Neural progenitor cell (in vitro differentiated cells): ENCODE data around the gene STRIP2. TPM values are rescaled to one million over a fixed set of nuclear protein-coding genes. Genes with fewer than 3 reads are reported as not detected.

ENCODE experiments used
- DNase-seq: peaks from one replicate; pipeline ENCODE4 v3.0.0-alpha.2; 2016; ENCODE audit warnings: low spot score
- H2AFZ ChIP-seq: fragments of 200-600 bp; sonication (generic); replicated peaks from 2 replicates; pipeline ENCODE4 v1.6.1; 2016; ENCODE audit warnings: antibody characterized with exemption
- H3F3A ChIP-seq: fragments of 200-600 bp; sonication (generic); 2 replicates; pipeline ENCODE4 v1.6.1; 2016; ENCODE audit warnings: antibody characterized with exemption, low read depth
- H3K27ac ChIP-seq: fragments of 200-600 bp; sonication (generic); 2 replicates; pipeline ENCODE4 v1.5.1; 2016; ENCODE audit warnings: mild to moderate bottlenecking
- H3K27me3 ChIP-seq: fragments of 200-600 bp; sonication (generic); 2 replicates; pipeline ENCODE4 v1.6.1; 2016; ENCODE audit warnings: mild to moderate bottlenecking, moderate library complexity
- H3K36me3 ChIP-seq: fragments of 200-600 bp; sonication (generic); 2 replicates; pipeline ENCODE4 v1.5.1; 2016
- H3K4me1 ChIP-seq: fragments of 200-600 bp; sonication (generic); 2 replicates; pipeline ENCODE4 v1.6.1; 2016; ENCODE audit warnings: mixed run types
- H3K4me2 ChIP-seq: fragments of 200-600 bp; sonication (generic); 2 replicates; pipeline ENCODE4 v1.6.1; 2016
- H3K4me3 ChIP-seq: fragments of 200-600 bp; sonication (generic); 2 replicates; pipeline ENCODE4 v1.5.1; 2016
- H3K79me2 ChIP-seq: fragments of 200-600 bp; sonication (generic); 2 replicates; pipeline ENCODE4 v1.6.1; 2016; ENCODE audit warnings: low read depth
- H3K9ac ChIP-seq: fragments of 200-600 bp; sonication (generic); 2 replicates; pipeline ENCODE4 v1.6.1; 2016
- H3K9me3 ChIP-seq: fragments of 200-600 bp; sonication (generic); 2 replicates; pipeline ENCODE4 v1.5.1; 2016; ENCODE audit warnings: low read depth
- H4K20me1 ChIP-seq: fragments of 200-600 bp; sonication (generic); 2 replicates; pipeline ENCODE4 v1.6.1; 2016; ENCODE audit warnings: low read depth
- H3K27ac Mint-ChIP-seq: 3 replicates; pipeline ENCODE4 v1.8.0; 2021; ENCODE audit warnings: mixed read lengths
- H3K27me3 Mint-ChIP-seq: 2 replicates; pipeline ENCODE4 v1.8.0; 2022; ENCODE audit warnings: low read depth, mild to moderate bottlenecking, inconsistent platforms, moderate library complexity, mixed read lengths; ENCODE audit not compliant: insufficient read depth
- H3K36me3 Mint-ChIP-seq: 3 replicates; pipeline ENCODE4 v1.8.0; 2021; ENCODE audit warnings: mixed read lengths
- H3K4me1 Mint-ChIP-seq: 3 replicates; pipeline ENCODE4 v1.8.0; 2021; ENCODE audit warnings: mixed read lengths
- H3K4me3 Mint-ChIP-seq: 3 replicates; pipeline ENCODE4 v1.8.0; 2021; ENCODE audit warnings: mild to moderate bottlenecking, moderate library complexity, mixed read lengths
- H3K9me3 Mint-ChIP-seq: 3 replicates; pipeline ENCODE4 v1.8.0; 2020; ENCODE audit warnings: mixed read lengths
- EZH2 ChIP-seq: fragments of 200-600 bp; sonication (generic); IDR thresholded peaks from 2 replicates; pipeline ENCODE4 v1.6.1; 2017; ENCODE audit warnings: antibody characterized with exemption, mild to moderate bottlenecking, moderate library complexity
- EZH2phosphoT487 ChIP-seq: fragments of 200-600 bp; sonication (generic); IDR thresholded peaks from 2 replicates; pipeline ENCODE4 v1.6.1; 2017; ENCODE audit warnings: antibody characterized with exemption
- total RNA-seq: library from RNA; depleted of rRNA; stranded (reverse); fragments of >200 nt; gene quantifications from 2 replicates; pipeline ENCODE4 v1.2.3, GENCODE V29; 2015; ENCODE audit warnings: low replicate concordance
- TF ChIP-seq, protein P1 (sequence below): fragments of 200-600 bp; sonication (generic); IDR thresholded peaks from 2 replicates; pipeline ENCODE4 v1.5.1; 2017; ENCODE audit warnings: antibody characterized with exemption, mild to moderate bottlenecking

STRIP2 gene
- total RNA-seq, 1 donor from 2014 or later: 11.6 TPM

DNA sequence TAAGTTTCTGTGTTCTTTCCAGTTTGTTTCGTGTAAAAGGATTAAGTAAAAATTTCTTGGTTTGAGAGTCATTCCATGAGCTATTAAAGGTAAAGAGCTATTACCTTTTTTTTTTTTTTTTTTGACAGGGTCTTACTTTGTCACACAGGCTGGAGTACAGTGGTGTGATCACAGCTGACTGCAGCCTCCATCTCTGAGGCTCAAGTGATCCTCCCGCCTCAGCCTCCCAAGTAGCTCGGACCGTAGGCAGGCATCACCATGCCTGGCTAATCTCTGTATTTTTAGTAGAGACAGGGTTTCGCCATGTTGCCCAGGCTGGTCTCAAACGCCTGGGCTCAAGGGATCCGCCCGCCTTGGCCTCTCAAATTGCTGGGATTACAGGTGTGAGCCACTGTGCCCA lies 69.5 kb downstream of the STRIP2 start:
- Histone ChIP-seq H3K27me3 (peaks cover 43% of the 10 kb centered on the region), H3F3A (peaks cover 13% of the 10 kb centered on the region), H3K27ac (no peak overlapping the region), H2AFZ (no peak overlapping the region), H4K20me1 (no peaks in the 10 kb centered on the region), H3K36me3 (no peaks in the 10 kb centered on the region), H3K9me3 (no peaks in the 10 kb centered on the region), H3K79me2 (no peaks in the 10 kb centered on the region), H3K4me1 (no peaks in the 10 kb centered on the region), H3K9ac (no peak overlapping the region), H3K4me3 (no peak overlapping the region), H3K4me2 (peak overlapping the region; percentile 78)
- no peak for TF ChIP-seq EZH2phosphoT487
- TF ChIP-seq, protein P1, sequence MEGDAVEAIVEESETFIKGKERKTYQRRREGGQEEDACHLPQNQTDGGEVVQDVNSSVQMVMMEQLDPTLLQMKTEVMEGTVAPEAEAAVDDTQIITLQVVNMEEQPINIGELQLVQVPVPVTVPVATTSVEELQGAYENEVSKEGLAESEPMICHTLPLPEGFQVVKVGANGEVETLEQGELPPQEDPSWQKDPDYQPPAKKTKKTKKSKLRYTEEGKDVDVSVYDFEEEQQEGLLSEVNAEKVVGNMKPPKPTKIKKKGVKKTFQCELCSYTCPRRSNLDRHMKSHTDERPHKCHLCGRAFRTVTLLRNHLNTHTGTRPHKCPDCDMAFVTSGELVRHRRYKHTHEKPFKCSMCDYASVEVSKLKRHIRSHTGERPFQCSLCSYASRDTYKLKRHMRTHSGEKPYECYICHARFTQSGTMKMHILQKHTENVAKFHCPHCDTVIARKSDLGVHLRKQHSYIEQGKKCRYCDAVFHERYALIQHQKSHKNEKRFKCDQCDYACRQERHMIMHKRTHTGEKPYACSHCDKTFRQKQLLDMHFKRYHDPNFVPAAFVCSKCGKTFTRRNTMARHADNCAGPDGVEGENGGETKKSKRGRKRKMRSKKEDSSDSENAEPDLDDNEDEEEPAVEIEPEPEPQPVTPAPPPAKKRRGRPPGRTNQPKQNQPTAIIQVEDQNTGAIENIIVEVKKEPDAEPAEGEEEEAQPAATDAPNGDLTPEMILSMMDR: no peak
- TF ChIP-seq EZH2: no peak
- Mint-ChIP-seq H3K36me3 (no peaks in the 10 kb centered on the region), H3K4me1 (peaks cover 15% of the 10 kb centered on the region), H3K4me3 (peak overlapping the region; percentile 89), H3K27ac (no peak overlapping the region), H3K27me3 (peaks cover 10% of the 10 kb centered on the region), H3K9me3 (no peaks in the 10 kb centered on the region)
- no peak for DNase-seq

DNA sequence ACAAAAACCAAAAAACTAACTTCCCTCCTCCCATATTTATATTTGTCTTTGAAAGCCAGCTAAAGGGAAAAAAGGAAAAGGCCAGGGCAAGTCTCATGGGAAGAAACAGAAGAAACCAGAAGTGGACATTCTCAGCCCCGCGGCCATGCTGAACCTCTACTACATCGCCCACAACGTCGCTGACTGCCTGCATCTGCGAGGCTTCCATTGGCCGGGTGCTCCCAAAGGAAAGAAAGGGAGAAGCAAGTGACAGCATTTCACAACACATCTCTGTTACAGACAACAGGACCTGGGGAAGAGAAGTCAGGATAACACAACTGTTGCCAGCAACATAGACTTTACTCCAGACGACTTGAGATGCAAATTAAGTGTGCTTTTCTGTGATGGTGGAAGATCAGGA lies 78.0 kb downstream of the STRIP2 start:
- no peak overlapping the region for H3K4me3 ChIP-seq
- Mint-ChIP-seq H3K4me1 (no peaks in the 10 kb centered on the region), H3K27ac (peak overlapping the region; percentile 21), H3K4me3 (no peak overlapping the region), H3K36me3 (no peaks in the 10 kb centered on the region), H3K9me3 (no peaks in the 10 kb centered on the region), H3K27me3 (peaks cover 11% of the 10 kb centered on the region)
- H3K9me3 ChIP-seq: no peaks in the 10 kb centered on the region
- no peaks in the 10 kb centered on the region for H3K27me3 ChIP-seq
- no peaks in the 10 kb centered on the region for H4K20me1 ChIP-seq
- peak overlapping the region; percentile 50 for H2AFZ ChIP-seq
- H3K4me1 ChIP-seq: no peaks in the 10 kb centered on the region
- H3K9ac ChIP-seq: no peak overlapping the region
- TF ChIP-seq, protein P1: no peak
- TF ChIP-seq EZH2phosphoT487 (no peak), EZH2 (no peak)
- no peaks in the 10 kb centered on the region for H3F3A ChIP-seq
- H3K79me2 ChIP-seq: no peaks in the 10 kb centered on the region
- no peak overlapping the region for H3K4me2 ChIP-seq
- H3K27ac ChIP-seq: no peak overlapping the region
- no peaks in the 10 kb centered on the region for H3K36me3 ChIP-seq
- no peak for DNase-seq

DNA sequence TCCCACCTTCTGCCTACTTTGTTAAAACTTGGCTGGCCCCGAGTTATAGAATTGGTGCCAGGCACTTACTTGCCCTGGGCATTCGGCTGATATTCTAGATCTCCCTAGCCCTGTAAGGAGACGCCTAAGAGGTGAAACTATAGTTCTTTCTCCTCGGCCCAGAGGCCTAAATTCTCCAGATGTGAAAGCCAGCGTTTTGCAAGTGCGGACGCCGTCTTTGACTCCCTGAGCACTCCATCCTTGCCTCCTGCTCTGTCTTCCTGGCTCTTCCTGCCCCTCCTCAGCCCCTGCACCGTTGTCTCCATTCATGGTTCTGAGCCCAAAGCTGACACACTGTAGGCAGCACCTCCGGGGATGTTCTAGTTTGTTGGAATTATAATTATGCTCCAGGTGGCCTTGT lies 79.3 kb downstream of the STRIP2 start:
- H4K20me1 ChIP-seq: no peaks in the 10 kb centered on the region
- no peak overlapping the region for H3K4me2 ChIP-seq
- H3K79me2 ChIP-seq: no peaks in the 10 kb centered on the region
- no peaks in the 10 kb centered on the region for H3K9me3 Mint-ChIP-seq
- H3K27ac Mint-ChIP-seq: no peak overlapping the region
- H3K36me3 ChIP-seq: no peaks in the 10 kb centered on the region
- H3K4me3 Mint-ChIP-seq: no peak overlapping the region
- TF ChIP-seq EZH2: no peak
- no peak for TF ChIP-seq EZH2phosphoT487
- TF ChIP-seq, protein P1: no peak
- H3K4me1 ChIP-seq: no peaks in the 10 kb centered on the region
- H3K27me3 ChIP-seq: no peaks in the 10 kb centered on the region
- no peak for DNase-seq
- no peak overlapping the region for H3K9ac ChIP-seq
- no peak overlapping the region for H3K27ac ChIP-seq
- H3K36me3 Mint-ChIP-seq: no peaks in the 10 kb centered on the region
- no peaks in the 10 kb centered on the region for H3K9me3 ChIP-seq
- no peak overlapping the region for H2AFZ ChIP-seq
- H3K4me1 Mint-ChIP-seq: no peaks in the 10 kb centered on the region
- peaks cover 8% of the 10 kb centered on the region for H3K27me3 Mint-ChIP-seq
- H3K4me3 ChIP-seq: no peak overlapping the region
- H3F3A ChIP-seq: no peaks in the 10 kb centered on the region
